Transverse colon (tissue), 4 donors: Measurements from ENCODE around the gene ZFC3H1. TPM values are rescaled to one million over a fixed set of nuclear protein-coding genes. Genes with fewer than 3 reads are reported as not detected.
A peak's percentile ranks its signal among the peaks of the same experiment; 100 is the strongest.

Experiments used
- DNase-seq: peaks from one replicate; pipeline ENCODE4 v3.0.0-alpha.2; 2019
- H3K27ac ChIP-seq, 4 donors: fragments of 200-600 bp; sonication (generic); 2 replicates each; pipeline ENCODE4 v1.5.1; 2016 to 2018; ENCODE audit warnings: inconsistent platforms in 4 of 4
- H3K27me3 ChIP-seq: fragments of 200-600 bp; sonication (generic); 2 replicates; pipeline ENCODE4 v1.5.1; 2017; ENCODE audit warnings: inconsistent platforms
- H3K36me3 ChIP-seq, 4 donors: fragments of 200-600 bp; sonication (generic); 2 replicates each; pipeline ENCODE4 v1.5.1; 2017 to 2019; ENCODE audit warnings: inconsistent platforms in 4 of 4
- H3K4me1 ChIP-seq, 4 donors: fragments of 200-600 bp; sonication (generic); 2 replicates each; pipeline ENCODE4 v1.5.1; 2017 to 2020; ENCODE audit warnings: inconsistent platforms in 4 of 4
- H3K4me3 ChIP-seq, 4 donors: fragments of 200-600 bp; sonication (generic); 1 replicate in 1 of 4; 2 replicates in 3 of 4; pipeline versions ENCODE4 v1.5.1 to v1.6.1; 2017 to 2019; ENCODE audit warnings: inconsistent platforms in 4 of 4
- H3K9me3 ChIP-seq, 2 donors: fragments of 200-600 bp; sonication (generic); 2 replicates each; pipeline ENCODE4 v1.5.1; 2017 to 2019; ENCODE audit warnings: inconsistent platforms in 2 of 2
- CTCF ChIP-seq, 5 experiments: fragments of 200-600 bp in 3 of 5; fragments of 450-650 bp in 2 of 5; sonication (generic) in 3 of 5; IDR thresholded peaks; 1 replicate in 2 of 5; 2 replicates in 3 of 5; pipeline ENCODE4 v1.5.1; 2016 to 2017; ENCODE audit warnings: antibody characterized with exemption in 5 of 5, inconsistent platforms in 3 of 5, mild to moderate bottlenecking in 2 of 5, moderate library complexity in 1 of 5
- EP300 ChIP-seq: sonication (generic); formaldehyde crosslinking; IDR thresholded peaks from one replicate; pipeline ENCODE4 v1.6.1; 2017; ENCODE audit warnings: antibody characterized with exemption, low read depth
- POLR2A ChIP-seq: fragments of 450-650 bp; IDR thresholded peaks from one replicate; pipeline ENCODE4 v1.6.1; 2016; ENCODE audit warnings: antibody characterized with exemption, mild to moderate bottlenecking, moderate library complexity
- POLR2AphosphoS5 ChIP-seq, 3 donors: sonication (generic); formaldehyde crosslinking; IDR thresholded peaks; one replicate each; pipeline ENCODE4 v1.6.1; 2016; ENCODE audit warnings: antibody characterized with exemption in 3 of 3
- WGBS, 2 donors: methylation state at CpG; one replicate each; pipeline ENCODE4 v1.1.5; 2018; ENCODE audit warnings: low coverage in 1 of 2; 5-methylcytosine and 5-hydroxymethylcytosine counted together
- in situ Hi-C, 4 donors: fragments of 200-750 bp; cut with MboI; loops; one replicate each; pipeline versions ENCODE4 v1.15.0 to v1.15.1; 2017; ENCODE audit warnings: low sequenced_read_pairs in 3 of 4, low pct_ligation_motif_present in 1 of 4, low pct_unique_long_range_greater_than_20kb in 1 of 4
- intact Hi-C: fragments of 100-400 bp; cut with DNase I; formaldehyde crosslinking; loops from one replicate; pipeline ENCODE4 v1.15.1; 2023; ENCODE audit warnings: low total_unique reads
- total RNA-seq, 4 donors: library from RNA; depleted of rRNA; stranded (reverse); fragments of >200 nt; gene quantifications; one replicate each; pipeline ENCODE4 v1.1.0, GENCODE V29; 2016

ZFC3H1 gene
- total RNA-seq, 4 donors from 2014 or later, result 61.9 to 141 (median 91.6) TPM

DNA sequence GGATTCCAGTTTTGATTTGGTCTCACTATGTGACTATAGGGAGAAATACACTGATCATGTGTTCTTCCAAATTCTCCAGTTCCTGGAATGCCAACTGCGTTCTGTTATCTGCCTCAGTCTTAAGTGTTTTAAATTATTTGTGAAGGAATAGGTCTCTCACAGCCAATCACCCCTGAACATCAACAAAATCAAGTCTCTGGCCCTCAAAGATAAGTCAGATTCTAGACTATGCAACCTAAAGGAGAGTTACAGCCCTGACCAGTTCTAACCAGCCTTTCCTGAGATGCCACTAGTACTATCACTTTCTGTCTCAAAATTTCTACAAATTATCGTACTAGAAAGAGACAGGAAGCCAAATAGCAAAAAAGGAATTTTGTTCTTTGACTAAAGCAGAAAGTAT is 22.3 kb downstream of the ZFC3H1 start:
- intact Hi-C loops, result no loop called here
- H3K36me3 ChIP-seq, result peaks cover 0 to 71% (median 26%) of the 10 kb centered on the region in 4 donors
- 84 to 90% methylated on average over 2 of the region's 2 CpGs for WGBS, 2 donors

GRCh38 chr12:71640316-71640715 is 23.3 kb downstream of the ZFC3H1 start:
- no peak for TF ChIP-seq CTCF (IDR thresholded peaks at IDR 0.05)
- no peak for TF ChIP-seq POLR2A
- no peak for TF ChIP-seq EP300
- TF ChIP-seq POLR2AphosphoS5 (IDR thresholded peaks at IDR 0.05), result no peak
- no peak overlapping the region for H3K4me3 ChIP-seq
- in situ Hi-C loops (no loop called here), intact Hi-C loops (no loop called here)
- no peaks in the 10 kb centered on the region for H3K9me3 ChIP-seq
- DNase-seq, result no peak
- no peaks in the 10 kb centered on the region for H3K27me3 ChIP-seq
- peaks cover 0 to 73% (median 28%) of the 10 kb centered on the region in 4 donors for H3K36me3 ChIP-seq
- H3K4me1 ChIP-seq, result no peaks in the 10 kb centered on the region
- WGBS, 2 donors, result 83 to 100% methylated on average over 1 to 2 of the region's 2 CpGs
- H3K27ac ChIP-seq, result no peak overlapping the region

More for the DNA sequence above, 22.3 kb downstream of the ZFC3H1 start:
- TF ChIP-seq POLR2AphosphoS5 (IDR thresholded peaks at IDR 0.05), result no peak
- Histone ChIP-seq H3K4me3 (no peak overlapping the region), H3K9me3 (no peaks in the 10 kb centered on the region), H3K27me3 (no peaks in the 10 kb centered on the region), H3K4me1 (no peaks in the 10 kb centered on the region), H3K27ac (no peak overlapping the region)
- no peak for DNase-seq
- in situ Hi-C loops, result no loop called here

DNA sequence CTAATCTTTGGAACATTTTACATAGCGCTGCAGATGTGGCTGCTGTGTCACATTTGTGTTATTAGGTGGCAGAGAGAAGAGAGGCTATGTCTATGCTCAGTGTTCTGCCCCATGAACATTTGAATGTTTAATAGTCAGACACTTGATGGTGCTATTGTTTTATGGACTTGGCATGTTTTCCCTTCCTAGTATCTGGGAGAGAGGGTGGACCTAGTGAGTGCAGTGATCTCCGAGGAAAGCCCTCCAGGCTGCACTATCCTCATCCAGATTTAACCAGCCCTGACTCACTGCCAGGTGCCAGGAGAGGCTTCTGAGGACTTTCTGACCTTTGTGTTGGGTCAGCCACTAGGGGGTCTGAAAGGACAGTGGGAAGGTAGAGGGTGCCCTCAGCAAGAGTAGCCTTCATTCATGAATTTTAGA is 24.3 kb downstream of the ZFC3H1 start:
- Histone ChIP-seq H3K36me3 (peaks cover 0 to 73% (median 28%) of the 10 kb centered on the region in 4 donors), H3K27me3 (no peaks in the 10 kb centered on the region), H3K27ac (no peak overlapping the region), H3K9me3 (no peaks in the 10 kb centered on the region), H3K4me3 (no peak overlapping the region), H3K4me1 (no peaks in the 10 kb centered on the region)
- no peak for DNase-seq
- TF ChIP-seq EP300 (no peak), POLR2A (no peak), CTCF (IDR thresholded peaks at IDR 0.05) (no peak), POLR2AphosphoS5 (IDR thresholded peaks at IDR 0.05) (no peak)
- WGBS, 2 donors, result 73% methylated on average over 2 of the region's 2 CpGs; no CpG with 5 or more reads in 1 of the 2 donors
- intact Hi-C loops, result no loop called here
- in situ Hi-C loops, result no loop called here

DNA sequence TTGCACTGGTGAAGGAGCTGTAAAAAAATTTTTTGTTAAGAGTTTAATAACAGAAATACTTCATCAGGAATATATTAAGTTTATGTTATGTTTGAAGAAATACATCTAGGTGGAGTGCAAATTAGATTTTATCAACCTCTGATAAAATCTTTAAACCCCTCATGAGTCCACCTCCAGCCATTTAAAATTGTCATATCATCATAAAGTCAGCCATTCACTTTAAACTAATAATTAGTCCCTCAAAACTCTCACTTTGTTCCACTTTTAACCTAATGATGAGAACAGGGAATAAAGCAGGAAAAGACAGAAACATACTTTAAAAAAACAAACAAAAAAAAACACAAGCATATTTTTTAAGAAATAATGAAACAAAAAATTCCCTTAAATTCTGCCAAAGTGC is 25.1 kb downstream of the ZFC3H1 start:
- H3K36me3 ChIP-seq, result peaks cover 0 to 73% (median 28%) of the 10 kb centered on the region in 4 donors
- H3K27me3 ChIP-seq, result no peaks in the 10 kb centered on the region
- no peaks in the 10 kb centered on the region for H3K9me3 ChIP-seq
- in situ Hi-C loops, result no loop called here
- no peak overlapping the region for H3K4me3 ChIP-seq
- no peak for DNase-seq
- no peak overlapping the region for H3K27ac ChIP-seq
- intact Hi-C loops, result no loop called here
- H3K4me1 ChIP-seq, result no peaks in the 10 kb centered on the region
- TF ChIP-seq EP300 (no peak), POLR2AphosphoS5 (IDR thresholded peaks at IDR 0.05) (no peak), CTCF (IDR thresholded peaks at IDR 0.05) (no peak), POLR2A (no peak)

- no peak for DNase-seq
Measured at GRCh38 chr12:71636704-71637115, 26.9 kb downstream of the ZFC3H1 start.

More at GRCh38 chr12:71636704-71637115, 26.9 kb downstream of the ZFC3H1 start:
- in situ Hi-C loops, result no loop called here
- H3K27me3 ChIP-seq, result no peaks in the 10 kb centered on the region
- no peak overlapping the region for H3K4me3 ChIP-seq
- intact Hi-C loops, result no loop called here
- H3K4me1 ChIP-seq, result no peaks in the 10 kb centered on the region
- no peaks in the 10 kb centered on the region for H3K9me3 ChIP-seq
- WGBS, 2 donors, result 22 to 32% methylated on average over 3 of the region's 3 CpGs
- TF ChIP-seq POLR2A (no peak), EP300 (no peak), POLR2AphosphoS5 (IDR thresholded peaks at IDR 0.05) (no peak), CTCF (IDR thresholded peaks at IDR 0.05) (peak; percentile 56 to 73 (median 61))
- H3K36me3 ChIP-seq, result peaks cover 0 to 75% (median 31%) of the 10 kb centered on the region in 4 donors
- no peak overlapping the region for H3K27ac ChIP-seq
